Activated CD8-positive, alpha-beta memory T cell treated with anti-CD3 and anti-CD28 coated beads for 1 hour (primary cell): ENCODE data around the gene DSTN.

Experiments
- DNase-seq, 2 donors: peaks; one replicate each; pipeline ENCODE4 v3.0.0-alpha.2; 2020; ENCODE audit warnings: low read depth in 1 of 2; ENCODE audit errors: extremely low read depth in 1 of 2

The DSTN gene

DNA sequence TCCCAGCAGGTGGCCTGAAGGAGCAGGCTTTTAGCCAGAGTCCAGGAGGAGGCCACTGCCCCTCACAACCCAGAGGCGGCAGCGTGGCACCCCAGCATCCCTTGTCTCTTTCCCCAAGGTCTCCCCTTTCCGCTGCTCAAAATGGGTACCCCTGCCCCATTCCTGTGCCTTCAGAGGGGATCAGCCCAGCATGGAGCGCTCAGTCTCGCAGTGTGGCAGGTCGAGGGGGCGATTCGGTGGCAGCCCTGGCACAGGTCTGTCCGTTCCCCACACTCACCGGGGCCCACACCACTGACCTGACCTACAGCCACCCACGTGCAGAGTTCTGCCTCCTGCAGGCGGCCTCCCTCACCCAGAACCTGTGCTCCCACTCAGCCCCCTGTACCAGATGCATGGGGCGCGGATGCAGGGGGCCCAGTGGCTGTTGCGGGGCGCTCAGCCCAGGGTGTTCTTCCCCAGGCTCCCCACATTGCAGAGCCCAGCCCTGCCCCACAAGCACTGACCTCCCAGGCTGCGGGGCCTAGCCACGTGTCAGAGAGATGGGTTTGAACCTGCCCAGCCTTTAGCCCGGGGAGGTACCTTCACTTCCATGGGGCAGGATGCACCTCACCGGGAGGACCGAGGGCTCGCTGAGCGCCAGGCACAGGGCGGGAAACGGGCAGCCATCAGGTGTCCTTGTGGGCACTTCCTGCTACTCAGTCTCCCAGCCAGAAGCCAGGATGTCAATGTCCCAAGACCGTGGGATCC is 41.8 kb downstream of the DSTN start:
- no peak for DNase-seq

- DNase-seq: peak in 1 of 2 donors; percentile 19
Observed at GRCh38 chr20:17612287-17612991, 42.6 kb downstream of the DSTN start.

- no peak for DNase-seq
Observed at GRCh38 chr20:17612992-17613327, 43.1 kb downstream of the DSTN start.

DNA sequence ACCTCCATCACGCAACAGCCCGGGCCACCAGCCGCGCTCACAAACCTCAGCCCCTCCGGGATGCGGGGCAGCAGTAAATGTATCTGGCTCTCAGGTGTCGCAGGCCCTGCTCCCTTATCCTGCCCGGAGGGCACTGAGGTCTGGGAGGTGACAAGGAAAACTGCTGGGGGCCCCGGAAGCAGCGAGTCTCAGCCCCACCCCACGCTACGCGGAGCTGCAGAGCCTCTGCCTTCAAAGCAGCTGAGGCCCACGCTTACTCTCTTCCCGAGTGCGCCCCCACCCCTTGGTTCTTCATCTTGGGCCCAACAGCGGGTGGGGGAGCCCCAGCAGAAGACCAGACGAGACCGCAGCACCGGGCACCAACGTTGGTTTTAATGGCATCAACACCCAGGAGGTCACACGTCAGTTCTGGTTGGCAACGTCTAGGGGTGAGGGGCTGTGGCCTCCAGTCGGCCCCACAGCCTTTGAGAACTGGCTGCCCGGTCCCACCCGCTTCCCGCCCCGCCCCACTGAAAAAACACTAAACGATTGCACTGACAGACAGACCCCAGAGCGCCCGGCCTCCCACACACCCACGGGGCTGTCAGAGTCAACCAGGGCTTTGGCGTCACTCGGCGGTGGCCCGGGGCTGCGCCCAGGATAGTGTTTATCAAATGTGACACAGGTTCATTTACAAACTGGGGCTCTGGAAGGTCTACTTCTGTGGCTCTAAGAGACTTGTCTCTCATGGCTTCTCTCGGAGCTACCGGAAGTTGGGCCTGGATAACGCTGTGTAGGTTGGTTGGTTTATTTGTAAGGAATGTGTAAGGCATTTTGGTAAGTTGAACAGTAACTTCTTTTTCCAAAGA is 43.7 kb downstream of the DSTN start:
- DNase-seq: no peak

- no peak for DNase-seq
Observed at GRCh38 chr20:17614176-17614811, 44.4 kb downstream of the DSTN start.

- no peak for DNase-seq
Observed at GRCh38 chr20:17614812-17615644, 45.2 kb downstream of the DSTN start.

- no peak for DNase-seq
Observed at GRCh38 chr20:17615645-17616479, 46.0 kb downstream of the DSTN start.

DNA sequence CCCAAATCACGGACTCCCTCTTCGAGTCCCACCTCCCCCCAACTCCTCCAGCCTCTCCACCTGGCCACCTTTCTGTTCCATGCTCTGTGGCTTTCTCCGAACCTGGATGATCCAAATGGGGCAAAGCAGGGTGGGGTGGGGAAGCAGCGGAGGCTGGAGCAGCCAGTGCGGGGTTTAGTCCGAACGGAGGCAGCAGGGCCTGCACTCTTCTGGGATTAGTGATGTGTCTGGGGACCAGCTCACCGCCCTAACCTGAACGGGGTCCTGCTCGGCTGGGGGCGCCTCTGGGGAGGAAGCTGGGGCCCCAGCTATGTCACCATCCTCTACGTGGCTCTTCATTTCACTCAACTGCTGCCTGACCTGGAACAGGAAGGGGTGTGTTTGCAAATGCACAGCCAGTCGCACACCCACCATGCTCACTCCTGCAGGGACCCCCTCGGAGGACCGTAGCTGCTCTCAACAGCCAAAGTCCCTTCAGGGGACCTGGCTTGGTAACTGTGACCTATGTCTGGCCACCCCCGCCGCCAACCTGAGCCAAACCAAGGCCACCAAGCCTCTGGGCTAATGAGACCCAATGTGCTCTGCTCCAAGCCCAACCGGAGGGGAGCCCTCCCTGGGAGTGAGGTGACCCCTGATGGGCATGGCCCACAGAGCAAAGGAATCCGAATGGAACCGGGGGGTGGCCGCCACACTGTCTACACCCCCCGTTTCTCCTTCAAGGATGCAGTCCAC is 46.8 kb downstream of the DSTN start:
- DNase-seq: no peak

DNA sequence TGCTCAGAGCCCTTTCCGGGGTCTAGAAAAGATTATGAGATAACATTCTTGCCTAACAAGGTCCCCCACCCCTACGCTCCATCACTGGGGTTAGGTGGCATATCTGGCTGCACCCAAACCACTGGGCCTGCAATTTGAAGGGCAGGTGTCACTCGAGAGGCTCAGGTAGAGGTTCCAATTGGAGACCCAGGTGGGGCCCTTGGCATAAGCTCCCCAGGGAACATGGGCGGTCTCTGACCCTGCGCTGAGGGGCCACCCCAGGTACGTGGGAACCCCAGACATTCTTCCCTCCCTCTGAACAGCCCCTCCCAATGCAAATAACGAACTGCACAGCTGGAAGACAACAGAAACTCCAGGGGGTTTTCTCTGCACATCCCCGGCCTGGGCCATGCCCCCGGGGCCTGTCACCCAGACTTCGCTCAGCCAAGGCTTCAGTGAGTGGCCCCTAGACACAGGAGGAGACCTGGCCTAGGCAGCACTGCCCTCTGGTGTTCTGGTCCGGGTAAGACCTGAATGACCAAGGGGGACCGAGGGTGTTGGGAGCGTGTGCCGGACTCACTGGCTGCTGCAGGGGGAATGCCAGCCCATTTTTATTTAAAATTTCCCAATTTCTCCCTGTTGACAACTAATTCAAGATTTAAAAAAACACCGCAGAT is 47.5 kb downstream of the DSTN start:
- no peak for DNase-seq

DNA sequence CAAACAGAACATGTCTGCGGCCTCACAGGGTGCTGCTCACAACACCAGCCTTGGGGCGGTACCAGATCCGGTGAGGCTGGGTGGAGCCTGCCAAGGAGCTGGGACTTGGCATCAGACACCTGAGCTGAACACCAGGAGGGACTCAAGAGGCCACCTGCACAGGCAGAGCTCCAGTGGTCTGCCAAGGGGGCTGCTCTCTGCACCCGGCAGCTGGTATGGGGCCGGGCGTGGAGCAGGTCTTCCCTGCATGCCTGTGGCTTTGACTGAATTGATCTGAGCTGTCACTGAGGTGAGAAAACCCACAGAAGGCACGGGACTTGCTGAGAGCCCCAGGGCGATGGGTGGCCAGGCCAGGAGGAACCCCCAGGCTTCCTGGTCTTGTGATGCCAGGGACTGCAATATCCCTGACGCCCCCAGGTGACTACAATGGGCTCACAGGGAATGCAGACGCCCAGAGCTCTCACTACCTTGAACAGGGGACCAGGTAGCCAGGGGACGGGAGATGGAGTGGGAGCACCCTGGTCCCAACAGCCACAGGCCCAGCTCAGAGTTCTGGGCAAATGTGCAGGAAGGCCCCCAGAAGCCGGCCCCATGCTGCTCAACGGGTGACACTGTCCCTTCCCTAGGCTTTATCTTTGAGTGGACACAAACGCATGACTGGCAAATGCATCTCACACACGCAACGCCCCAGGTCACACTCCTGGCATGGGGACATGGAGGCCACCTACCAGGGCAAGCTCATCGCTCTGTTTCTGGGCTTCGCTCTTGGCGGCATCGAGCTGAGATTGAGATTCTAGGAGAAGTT is 48.2 kb downstream of the DSTN start:
- no peak for DNase-seq

DNA sequence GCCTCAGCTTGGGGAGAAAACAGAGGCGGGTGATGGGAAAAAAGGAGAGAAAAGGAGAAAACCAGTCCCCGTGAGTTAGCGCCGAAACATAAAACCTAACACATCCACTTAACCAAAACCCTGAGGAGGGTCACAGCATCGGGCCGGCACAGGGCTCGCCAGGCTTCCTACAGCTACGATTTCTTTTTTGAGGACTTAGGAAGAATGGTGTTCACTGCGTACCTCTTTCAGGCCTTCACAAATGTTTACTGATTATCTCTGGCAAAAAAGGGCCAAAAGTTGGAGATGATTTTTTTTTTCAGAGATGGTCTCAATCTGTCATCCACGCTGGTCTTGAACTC is 48.8 kb downstream of the DSTN start:
- no peak for DNase-seq

DNA sequence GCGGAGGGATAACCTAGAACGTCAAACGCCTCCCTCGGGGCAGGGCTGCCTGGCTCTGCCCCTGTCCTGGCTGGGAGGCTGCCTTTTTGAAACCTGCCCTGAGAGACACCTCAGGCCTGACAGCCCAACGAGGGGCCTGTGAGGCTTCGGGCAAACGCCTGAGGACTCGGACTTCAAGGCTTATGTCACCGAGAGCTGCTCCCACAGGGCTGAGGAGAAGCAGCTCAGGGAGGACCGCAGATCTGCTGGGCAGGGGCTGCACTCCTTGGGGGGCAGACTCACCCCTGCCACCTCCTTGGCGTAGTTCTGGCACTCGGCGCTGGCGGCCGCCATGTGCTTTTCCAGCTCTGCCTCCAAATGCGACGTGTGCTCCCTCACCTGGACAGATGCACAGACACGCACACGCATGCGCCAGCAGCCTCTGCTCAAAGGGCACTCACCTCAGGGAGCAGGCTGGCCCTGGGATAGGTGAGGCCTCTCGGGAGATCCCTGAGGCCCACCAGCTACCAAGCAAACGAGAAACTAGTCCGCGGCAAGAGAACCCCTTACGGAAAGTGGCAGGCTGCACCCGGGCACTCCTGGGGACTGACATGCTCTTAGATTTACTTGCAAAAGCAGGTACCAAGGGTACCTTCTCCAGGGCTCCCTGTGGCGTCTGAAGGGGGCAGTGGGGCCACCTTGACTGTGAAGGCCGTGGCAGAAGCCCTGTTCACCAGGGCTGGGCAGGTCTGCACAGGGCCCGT is 49.6 kb downstream of the DSTN start:
- no peak for DNase-seq

DNA sequence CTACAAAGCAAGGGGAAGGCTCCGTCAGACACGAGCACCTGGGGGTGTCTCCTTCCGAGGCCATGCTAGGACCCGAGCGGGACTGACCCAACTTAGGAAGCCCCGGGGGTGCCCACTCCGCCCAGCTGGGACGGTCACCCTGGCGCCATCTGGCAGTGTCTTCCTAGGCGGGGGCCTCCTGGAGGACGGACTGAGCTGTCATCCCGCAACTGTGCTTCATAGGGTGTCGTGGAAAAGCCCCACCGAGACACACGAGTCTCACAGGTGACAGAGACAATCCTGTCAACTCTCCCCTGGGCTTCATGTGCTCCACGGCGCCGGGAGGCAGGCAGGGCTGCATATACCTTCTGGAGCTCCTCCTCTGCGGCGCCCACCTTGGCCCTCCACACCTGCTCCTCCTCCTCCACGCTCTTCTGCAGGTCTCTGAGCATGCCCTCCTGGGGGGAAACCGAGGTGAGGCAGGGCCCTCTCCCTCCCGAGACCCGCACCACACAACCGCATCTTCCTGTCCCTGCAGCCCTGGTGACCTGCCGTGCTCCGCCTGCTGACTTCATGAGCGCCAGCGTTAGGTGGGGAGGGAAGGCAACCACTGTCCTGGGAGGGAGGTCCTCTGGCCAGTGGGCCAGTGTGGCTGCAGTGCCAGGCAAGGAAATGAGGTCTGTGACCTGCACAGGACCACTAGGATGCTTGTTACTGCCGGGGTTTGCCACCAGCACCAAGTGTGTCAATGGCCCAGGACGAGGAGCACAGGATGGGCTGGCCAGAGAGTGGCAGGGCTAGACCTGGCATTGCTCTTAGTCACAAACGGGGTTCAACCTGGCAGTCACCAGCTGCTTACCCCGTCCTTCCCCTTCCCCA is 50.7 kb downstream of the DSTN start:
- no peak for DNase-seq

GRCh38 chr20:17621229-17621968 is 51.5 kb downstream of the DSTN start:
- no peak for DNase-seq

DNA sequence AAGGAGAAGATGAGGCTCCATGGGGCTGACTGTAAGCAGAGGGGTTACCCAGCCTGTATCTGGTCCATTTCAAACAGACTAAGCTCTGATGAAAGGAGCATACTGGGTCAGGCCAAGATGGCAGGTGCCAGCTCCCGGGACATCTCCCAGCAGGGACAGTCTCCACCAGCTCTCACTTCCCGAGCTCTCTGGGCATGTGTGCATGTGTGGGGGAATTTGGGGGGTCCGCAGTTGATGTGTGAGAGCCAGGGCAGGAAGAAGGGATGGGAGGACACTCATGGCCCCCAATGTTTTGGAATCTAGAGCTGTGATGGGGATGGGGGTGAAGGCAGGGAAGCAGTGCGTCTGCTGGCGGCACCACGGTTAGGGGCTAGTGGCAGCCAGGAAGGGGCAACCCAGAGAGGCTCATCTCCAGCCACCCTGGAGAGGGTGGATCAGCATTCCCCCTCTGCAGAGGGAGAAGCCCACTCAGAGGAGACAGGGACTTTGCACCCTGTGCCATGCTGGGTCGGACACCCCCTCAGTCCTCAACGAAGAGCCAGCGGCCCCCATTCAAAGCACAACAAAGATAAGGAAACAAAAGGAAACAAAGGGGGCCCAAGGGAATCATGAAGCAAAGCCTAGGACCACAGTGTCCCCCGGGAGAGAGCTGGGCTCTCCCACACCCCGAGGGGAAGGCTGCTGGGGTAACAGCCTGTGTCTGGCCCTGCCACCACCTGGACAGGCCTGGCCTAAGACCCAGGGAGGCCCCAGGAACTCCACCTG is 52.4 kb downstream of the DSTN start:
- DNase-seq: no peak
